Measurements from ENCODE around the gene SEC31B.

Gene SEC31B

DNA sequence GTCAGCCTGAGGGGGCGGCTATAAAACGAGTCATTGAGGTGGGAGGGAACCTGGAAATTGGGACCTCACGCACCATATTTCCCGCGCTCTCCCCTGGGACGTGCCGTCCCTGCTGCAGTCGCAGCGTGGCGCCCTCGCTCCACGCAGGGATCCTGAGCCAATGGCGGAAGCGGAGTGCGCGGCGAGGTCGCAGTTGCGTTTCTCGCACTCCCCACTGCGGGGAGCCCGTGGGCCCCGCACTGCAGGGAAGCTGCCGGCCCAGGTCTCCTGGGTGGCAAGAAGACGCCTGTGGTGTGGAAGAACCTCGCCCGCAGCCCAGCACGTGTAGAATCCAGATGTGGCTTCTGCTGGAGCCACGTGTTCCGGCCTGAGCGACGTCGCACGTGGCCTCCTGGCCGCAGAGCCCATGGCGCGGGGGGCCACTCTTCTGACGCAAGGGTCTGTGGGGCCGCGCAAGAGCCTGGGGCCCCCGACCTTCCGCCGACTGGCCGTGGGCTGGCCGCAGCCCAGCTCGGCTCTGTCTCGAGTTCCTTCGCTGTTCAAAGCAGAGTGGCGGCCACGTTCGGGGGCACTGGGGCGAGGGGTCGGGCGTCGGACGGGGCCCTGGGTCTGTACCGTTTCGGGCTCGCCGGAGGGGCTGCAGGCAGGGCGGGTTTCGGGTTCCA, 42.5 kb upstream of the SEC31B start:
- DNase-seq (ENCODE audit: extremely low read depth, low read depth): no peak
- TF ChIP-seq, protein P1, sequence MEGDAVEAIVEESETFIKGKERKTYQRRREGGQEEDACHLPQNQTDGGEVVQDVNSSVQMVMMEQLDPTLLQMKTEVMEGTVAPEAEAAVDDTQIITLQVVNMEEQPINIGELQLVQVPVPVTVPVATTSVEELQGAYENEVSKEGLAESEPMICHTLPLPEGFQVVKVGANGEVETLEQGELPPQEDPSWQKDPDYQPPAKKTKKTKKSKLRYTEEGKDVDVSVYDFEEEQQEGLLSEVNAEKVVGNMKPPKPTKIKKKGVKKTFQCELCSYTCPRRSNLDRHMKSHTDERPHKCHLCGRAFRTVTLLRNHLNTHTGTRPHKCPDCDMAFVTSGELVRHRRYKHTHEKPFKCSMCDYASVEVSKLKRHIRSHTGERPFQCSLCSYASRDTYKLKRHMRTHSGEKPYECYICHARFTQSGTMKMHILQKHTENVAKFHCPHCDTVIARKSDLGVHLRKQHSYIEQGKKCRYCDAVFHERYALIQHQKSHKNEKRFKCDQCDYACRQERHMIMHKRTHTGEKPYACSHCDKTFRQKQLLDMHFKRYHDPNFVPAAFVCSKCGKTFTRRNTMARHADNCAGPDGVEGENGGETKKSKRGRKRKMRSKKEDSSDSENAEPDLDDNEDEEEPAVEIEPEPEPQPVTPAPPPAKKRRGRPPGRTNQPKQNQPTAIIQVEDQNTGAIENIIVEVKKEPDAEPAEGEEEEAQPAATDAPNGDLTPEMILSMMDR (IDR thresholded peaks at IDR 0.05; ENCODE audit: low read depth, low read length): peak; percentile 58

DNA sequence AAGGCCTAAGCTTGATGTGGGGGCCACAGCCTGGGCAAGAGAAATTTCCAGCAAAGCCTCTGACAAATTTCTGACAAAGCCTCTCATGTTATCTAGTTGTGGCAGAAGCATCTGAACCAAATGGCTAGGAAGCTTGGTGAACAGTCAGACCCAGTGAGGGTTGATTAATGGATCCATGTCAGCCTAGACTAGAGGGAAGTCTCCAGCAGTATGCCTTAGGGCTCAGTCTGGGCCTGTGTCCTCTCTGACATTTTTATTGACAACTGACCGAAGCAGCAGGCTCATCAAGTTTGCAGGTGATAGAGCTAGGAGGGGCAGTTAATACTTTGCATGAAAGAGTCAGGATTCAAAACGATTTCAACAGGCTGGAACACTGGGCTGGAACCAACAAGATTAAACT, 41.3 kb upstream of the SEC31B start:
- TF ChIP-seq, protein P1 (IDR thresholded peaks at IDR 0.05; ENCODE audit: low read depth, low read length): no peak
- DNase-seq (ENCODE audit: extremely low read depth, low read depth): no peak

DNA sequence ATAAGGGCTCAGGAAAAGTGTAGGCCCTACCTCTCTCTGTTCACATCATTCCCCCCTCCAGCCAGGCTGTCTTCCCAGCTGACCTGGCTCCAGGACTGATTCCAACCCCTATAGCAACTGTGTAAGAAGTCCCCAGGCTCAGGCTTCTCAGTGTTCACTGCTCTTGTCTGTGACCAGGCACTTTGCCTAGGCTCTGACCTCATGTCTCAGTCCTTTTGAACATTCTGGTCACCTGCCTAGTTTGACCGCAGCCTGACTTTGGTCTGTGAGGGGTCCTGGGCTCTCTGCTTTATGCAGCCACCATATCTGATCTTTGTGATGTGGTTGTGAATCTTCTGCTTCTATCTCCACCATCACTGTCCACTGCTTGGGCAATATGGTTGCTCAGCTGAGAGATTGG, 40.6 kb upstream of the SEC31B start:
- TF ChIP-seq, protein P1 (IDR thresholded peaks at IDR 0.05; ENCODE audit: low read depth, low read length): no peak

DNA sequence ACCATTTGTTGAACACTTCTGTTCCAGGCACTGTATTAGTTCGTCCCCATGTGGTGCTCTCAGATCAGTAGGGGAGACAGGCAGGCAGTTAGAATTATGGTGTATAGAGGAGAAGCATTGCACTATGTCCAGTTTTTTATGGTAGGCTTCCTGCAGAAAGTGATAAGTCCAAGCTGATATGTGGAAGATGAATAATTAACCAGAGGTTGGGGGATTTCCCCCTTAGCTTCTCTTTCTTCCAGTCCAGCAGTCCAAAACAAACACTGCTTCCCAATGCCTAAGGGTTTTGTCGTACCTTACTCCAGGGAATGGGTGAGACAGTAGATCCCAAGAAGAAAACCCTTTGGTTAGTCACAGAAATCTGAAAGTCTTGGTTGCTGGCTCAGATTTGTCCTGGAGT, 35.2 kb upstream of the SEC31B start:
- no peak for DNase-seq (ENCODE audit: extremely low read depth, low read depth)
- TF ChIP-seq, protein P1 (IDR thresholded peaks at IDR 0.05; ENCODE audit: low read depth, low read length): no peak

More for the DNA sequence above, 40.6 kb upstream of the SEC31B start:
- DNase-seq (ENCODE audit: extremely low read depth, low read depth): no peak

DNA sequence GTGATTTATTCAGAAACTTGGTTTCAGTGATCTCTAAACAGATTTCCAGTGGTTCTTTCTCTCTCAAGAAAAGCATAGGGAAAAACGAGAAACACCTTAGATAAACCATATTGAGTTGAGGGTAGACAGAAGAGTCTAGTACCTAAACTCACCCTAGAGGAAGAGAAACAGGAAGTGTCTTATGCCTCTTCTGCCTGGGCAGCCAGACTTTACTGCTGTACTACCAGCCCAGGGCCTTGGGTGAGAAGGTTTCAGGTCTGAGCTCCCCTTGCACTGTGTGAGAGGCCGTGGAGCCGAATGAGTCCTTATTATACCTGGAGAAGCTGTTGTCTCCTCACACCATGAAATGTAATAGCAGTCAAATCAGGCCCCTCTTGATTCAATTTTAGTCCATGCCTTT, 34.3 kb upstream of the SEC31B start:
- no peak for DNase-seq (ENCODE audit: extremely low read depth, low read depth)
- TF ChIP-seq, protein P1 (IDR thresholded peaks at IDR 0.05; ENCODE audit: low read depth, low read length): no peak

DNA sequence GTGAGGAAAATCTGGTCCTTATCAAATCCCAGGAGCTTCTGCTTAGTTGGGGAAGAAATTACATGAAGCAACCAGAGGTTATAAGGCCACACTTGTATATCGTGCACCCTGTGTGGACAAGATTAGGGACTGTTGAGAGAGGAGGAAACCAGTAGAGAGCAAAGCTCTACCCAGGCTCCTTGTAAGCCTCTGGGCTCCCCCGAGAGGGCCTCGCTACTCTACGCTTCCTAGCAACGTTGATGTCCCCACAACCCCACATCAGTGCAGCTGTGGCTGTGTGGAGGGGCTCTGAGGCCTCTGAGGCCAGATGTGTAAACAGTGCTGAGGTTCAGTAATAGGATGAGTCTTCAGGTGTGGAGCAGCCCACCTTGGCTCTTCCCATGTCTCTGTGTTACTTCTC, 32.1 kb upstream of the SEC31B start:
- no peak for DNase-seq (ENCODE audit: extremely low read depth, low read depth)
- TF ChIP-seq, protein P1 (IDR thresholded peaks at IDR 0.05; ENCODE audit: low read depth, low read length): no peak

DNA sequence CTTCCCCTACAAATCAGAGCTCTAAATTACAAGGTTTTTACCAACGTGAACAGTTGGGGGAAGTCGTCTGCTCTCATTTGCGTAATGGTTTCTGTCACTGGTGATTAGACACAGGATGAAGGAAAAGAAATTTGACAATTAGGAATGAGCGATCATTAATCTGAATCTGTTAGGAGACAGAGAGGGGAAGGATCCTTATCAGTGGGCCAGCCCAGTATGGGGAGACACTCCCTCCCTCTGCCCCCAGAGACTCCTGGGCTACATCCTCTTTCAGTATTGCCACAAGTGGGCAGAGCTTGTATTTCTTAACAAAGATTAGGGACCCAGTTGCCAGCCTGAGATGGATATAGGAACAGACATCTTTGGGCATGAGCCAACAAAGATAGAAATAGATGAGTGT, 31.5 kb upstream of the SEC31B start:
- no peak for DNase-seq (ENCODE audit: extremely low read depth, low read depth)
- TF ChIP-seq, protein P1 (IDR thresholded peaks at IDR 0.05; ENCODE audit: low read depth, low read length): no peak

Measured in AG09319 (cell line).